ENCODE results near the gene MKX. TPM values are rescaled to one million over a fixed set of nuclear protein-coding genes. Genes with fewer than 3 reads are reported as not detected.

The MKX gene
- total RNA-seq, 3 donors from 2014 or later, result 1.4 to 2.3 (median 1.8) TPM

GRCh38 chr10:27723436-27723835 is 22.2 kb downstream of the MKX start:
- no peak for DNase-seq (ENCODE audit: low spot score in 2 of 2)
- Histone ChIP-seq H3K27ac (no peak overlapping the region), H3K27me3 (no peaks in the 10 kb centered on the region), H3K9me3 (no peaks in the 10 kb centered on the region), H3K36me3 (no peaks in the 10 kb centered on the region), H3K4me1 (no peaks in the 10 kb centered on the region), H3K4me3 (no peak overlapping the region)
- no peak for TF ChIP-seq CTCF (IDR thresholded peaks at IDR 0.05)
- no peak for TF ChIP-seq POLR2A (IDR thresholded peaks at IDR 0.05)
- TF ChIP-seq POLR2AphosphoS5 (IDR thresholded peaks at IDR 0.05), result no peak
- intact Hi-C loops (cut with DNase I; ENCODE audit: low total_unique reads), result no loop called here

GRCh38 chr10:27720529-27720928 is 25.1 kb downstream of the MKX start:
- Histone ChIP-seq H3K27me3 (peaks cover 0 to 4% of the 10 kb centered on the region in 2 donors), H3K9me3 (no peaks in the 10 kb centered on the region), H3K4me3 (no peak overlapping the region), H3K36me3 (no peaks in the 10 kb centered on the region), H3K4me1 (no peaks in the 10 kb centered on the region), H3K27ac (no peak overlapping the region)
- intact Hi-C loops (cut with DNase I; ENCODE audit: low total_unique reads), result no loop called here
- no peak for DNase-seq (ENCODE audit: low spot score in 2 of 2)
- TF ChIP-seq CTCF (IDR thresholded peaks at IDR 0.05), result no peak

GRCh38 chr10:27719052-27719451 is 26.6 kb downstream of the MKX start:
- DNase-seq (ENCODE audit: low spot score in 2 of 2), result no peak
- H3K4me3 ChIP-seq, result no peak overlapping the region
- no peaks in the 10 kb centered on the region for H3K4me1 ChIP-seq
- H3K27ac ChIP-seq, result no peak overlapping the region
- no peak for TF ChIP-seq CTCF (IDR thresholded peaks at IDR 0.05)
- TF ChIP-seq POLR2A (IDR thresholded peaks at IDR 0.05), result no peak
- no peak for TF ChIP-seq POLR2AphosphoS5 (IDR thresholded peaks at IDR 0.05)
- H3K9me3 ChIP-seq, result no peaks in the 10 kb centered on the region
- intact Hi-C loops (cut with DNase I; ENCODE audit: low total_unique reads), result loop anchor here (2.0 kb wide), 1 partner anchor 24 kb away; no protein-coding TSS in a partner anchor
- H3K36me3 ChIP-seq, result no peaks in the 10 kb centered on the region
- H3K27me3 ChIP-seq, result peaks cover 0 to 4% of the 10 kb centered on the region in 2 donors

GRCh38 chr10:27717861-27718260 is 27.8 kb downstream of the MKX start:
- DNase-seq (ENCODE audit: low spot score in 2 of 2), result no peak
- Histone ChIP-seq H3K36me3 (no peaks in the 10 kb centered on the region), H3K27ac (no peak overlapping the region), H3K4me1 (no peaks in the 10 kb centered on the region), H3K4me3 (no peak overlapping the region), H3K9me3 (no peaks in the 10 kb centered on the region), H3K27me3 (peaks cover 0 to 4% of the 10 kb centered on the region in 2 donors)
- TF ChIP-seq POLR2AphosphoS5 (IDR thresholded peaks at IDR 0.05) (no peak), POLR2A (IDR thresholded peaks at IDR 0.05) (no peak), CTCF (IDR thresholded peaks at IDR 0.05) (no peak)
- intact Hi-C loops (cut with DNase I; ENCODE audit: low total_unique reads), result loop anchor here (2.0 kb wide), 1 partner anchor 23 kb away; no protein-coding TSS in a partner anchor

- intact Hi-C loops (cut with DNase I; ENCODE audit: low total_unique reads), result no loop called here
- Histone ChIP-seq H3K36me3 (no peaks in the 10 kb centered on the region), H3K27me3 (peaks cover 0 to 4% of the 10 kb centered on the region in 2 donors), H3K27ac (no peak overlapping the region), H3K4me3 (no peak overlapping the region), H3K4me1 (no peaks in the 10 kb centered on the region), H3K9me3 (no peaks in the 10 kb centered on the region)
- DNase-seq (ENCODE audit: low spot score in 2 of 2), result no peak
- TF ChIP-seq POLR2AphosphoS5 (IDR thresholded peaks at IDR 0.05) (no peak), POLR2A (IDR thresholded peaks at IDR 0.05) (no peak), CTCF (IDR thresholded peaks at IDR 0.05) (no peak)
Observed at GRCh38 chr10:27717224-27717623, 28.4 kb downstream of the MKX start.

Measured in breast epithelium (tissue), 4 donors.